ENCODE results near the gene PRR18.

The PRR18 gene

DNA sequence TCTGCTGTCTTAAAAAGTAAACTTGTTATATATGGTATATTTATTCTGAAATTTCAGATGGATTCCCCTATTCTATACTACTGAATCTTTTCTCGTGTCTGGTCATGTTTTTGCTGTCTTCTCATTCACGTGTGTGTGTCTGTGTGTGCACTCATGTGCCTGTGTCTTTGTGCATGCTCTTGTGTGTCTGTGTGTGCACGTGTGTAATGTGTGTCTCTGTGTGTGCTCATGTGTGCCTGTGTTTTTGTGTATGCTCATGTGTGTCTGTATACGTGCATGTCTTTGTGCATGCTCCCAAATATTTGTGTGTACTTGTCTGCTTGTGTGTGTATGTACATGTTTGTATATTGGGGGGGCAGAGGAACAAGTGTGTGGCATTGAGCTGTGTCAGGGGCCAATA, 34.0 kb downstream of the PRR18 start:
- no peak for DNase-seq

DNA sequence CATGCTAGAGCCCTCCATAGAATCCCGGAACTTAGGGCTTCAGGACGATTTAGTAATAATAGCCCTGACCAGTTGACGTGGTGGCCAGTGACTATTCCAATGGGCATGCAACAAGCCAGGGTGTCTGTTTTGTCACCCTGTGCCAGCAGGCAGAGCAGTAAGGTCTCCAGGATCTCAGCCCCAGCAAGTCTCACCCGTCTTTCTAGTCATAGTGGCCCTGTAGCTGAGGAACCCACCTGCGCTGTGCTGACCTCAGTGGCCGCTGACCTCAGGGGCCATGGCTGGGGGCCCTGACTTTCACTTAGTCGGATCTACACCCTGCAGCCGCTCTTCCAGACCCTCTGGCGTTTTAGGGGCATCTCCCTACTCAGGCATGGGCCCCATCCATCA, 36.8 kb downstream of the PRR18 start:
- DNase-seq: no peak

GRCh38 chr6:166270706-166271375, 37.4 kb downstream of the PRR18 start:
- no peak for DNase-seq

- DNase-seq: no peak
Observed at GRCh38 chr6:166269301-166270039, 38.7 kb downstream of the PRR18 start.

- DNase-seq: no peak
Observed at GRCh38 chr6:166268431-166268830, 39.8 kb downstream of the PRR18 start.

DNA sequence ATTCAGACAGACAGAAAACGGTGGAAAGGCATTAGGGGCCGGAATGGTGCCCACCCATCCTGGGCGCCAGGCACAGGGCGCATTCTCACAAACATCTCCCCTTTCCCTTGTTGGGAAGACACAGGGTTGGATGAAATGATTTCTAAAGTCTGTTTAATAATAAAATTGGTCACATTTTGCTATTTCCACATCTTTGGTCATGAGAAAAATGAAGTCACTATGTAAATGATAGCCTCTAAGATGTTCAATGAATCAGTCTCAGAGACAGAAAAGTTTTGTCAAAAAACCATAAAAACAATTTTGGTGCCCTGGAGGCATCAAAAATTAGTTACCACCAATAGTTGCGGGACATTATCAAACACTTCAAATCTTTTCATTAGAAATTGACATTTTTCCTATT, 40.7 kb downstream of the PRR18 start:
- DNase-seq: no peak

DNA sequence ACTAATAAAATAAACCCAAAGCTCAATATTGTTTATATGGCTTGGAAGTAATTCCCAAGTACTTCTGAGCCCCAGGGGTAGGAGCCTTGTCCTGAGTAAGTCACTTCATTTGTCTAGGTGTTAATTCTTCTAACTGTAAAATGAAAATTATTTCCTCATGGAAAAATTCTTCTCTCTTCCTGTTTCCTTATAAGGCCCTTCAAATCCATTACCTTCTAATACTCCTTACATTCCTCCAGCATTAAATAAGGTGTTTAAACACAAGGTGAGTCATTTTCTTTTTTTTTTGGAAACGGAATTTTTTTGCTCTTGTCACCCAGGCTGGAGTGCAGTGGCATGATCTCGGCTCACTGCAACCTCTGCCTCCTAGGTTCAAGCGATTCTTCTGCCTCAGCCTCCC, 41.9 kb downstream of the PRR18 start:
- no peak for DNase-seq

DNA sequence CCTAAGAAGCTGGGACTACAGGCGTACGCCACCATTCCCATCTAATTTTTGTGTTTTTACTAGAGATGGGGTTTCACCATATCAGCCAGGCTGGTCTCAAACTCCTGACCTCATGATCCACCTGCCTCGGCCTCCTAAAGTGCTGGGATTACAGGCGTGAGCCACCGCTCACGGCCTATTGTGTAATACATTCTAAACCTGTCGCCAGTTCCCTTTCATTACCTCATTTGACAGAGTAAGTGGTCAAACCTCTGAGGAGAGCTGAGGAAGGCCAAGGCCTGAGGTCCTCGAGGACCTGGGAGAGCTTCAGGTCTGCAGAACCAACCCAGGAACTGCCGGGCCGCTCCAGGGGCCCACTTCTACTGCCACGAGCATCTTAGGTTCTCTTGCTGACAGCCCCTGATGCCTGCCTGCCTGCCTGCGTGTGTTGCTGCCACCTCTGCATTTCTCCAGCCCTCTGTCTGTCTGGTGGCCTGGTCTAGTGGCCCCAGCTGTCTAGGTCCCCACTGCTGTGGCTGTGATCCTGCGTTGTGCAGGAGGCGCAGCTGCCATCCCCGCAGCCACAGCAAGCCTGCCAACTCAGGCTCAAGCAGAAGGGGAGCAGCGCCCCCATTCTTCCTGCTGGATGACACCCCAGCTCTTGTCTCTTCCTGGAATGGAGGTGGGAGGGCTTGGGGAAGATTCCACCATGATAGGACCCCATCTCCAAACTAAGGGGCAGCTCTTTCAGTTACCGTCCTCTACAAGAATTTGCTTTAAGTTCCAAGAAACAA, 45.3 kb downstream of the PRR18 start:
- no peak for DNase-seq

- DNase-seq: no peak
Observed at GRCh38 chr6:166259296-166259977, 48.8 kb downstream of the PRR18 start.

GRCh38 chr6:166258854-166259276, 49.3 kb downstream of the PRR18 start:
- no peak for DNase-seq

DNA sequence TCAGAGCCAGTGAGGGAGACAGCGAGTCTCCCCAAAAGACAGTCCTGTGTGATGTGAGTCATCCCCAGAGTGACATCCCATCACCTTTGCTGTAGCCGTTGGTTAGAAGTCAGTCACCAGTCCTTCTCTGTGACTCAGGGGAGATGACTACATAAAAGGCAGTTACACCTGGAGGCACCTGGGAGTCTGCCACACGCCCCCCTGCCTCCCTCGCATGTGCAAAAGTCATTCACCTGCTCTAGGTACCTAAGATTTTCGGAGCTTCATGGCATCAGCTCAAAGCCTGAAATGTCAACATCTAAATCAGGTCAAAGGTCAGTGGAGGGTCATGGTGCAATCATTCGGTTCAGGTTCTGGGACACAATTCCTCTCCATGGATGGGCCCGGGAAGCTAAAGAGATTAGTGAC, 50.3 kb downstream of the PRR18 start:
- DNase-seq: no peak
